WTC11 (cell line): ENCODE measurements around the gene SLC38A11. TPM values are rescaled to one million over a fixed set of nuclear protein-coding genes. Genes with fewer than 3 reads are reported as not detected.

Experiments
- ATAC-seq: fragments of 200-7000 bp; cut with Tn5 transposase; 2 replicates; pipeline ENCODE4 v1.10.0; 2021; ENCODE audit warnings: mild to moderate bottlenecking, moderate library complexity
- CTCF ChIA-PET: fragments of 300-600 bp; sonication (Branson Sonifier 250); formaldehyde crosslinking; loops from one replicate; lab custom pipeline; 2021; ENCODE audit warnings: antibody characterized with exemption; lab: Charles Lee
- POLR2A ChIA-PET: fragments of 350-600 bp; sonication (Branson Sonifier 250); formaldehyde crosslinking; loops from one replicate; lab custom pipeline; 2021; ENCODE audit warnings: antibody characterized with exemption; lab: Charles Lee
- DNase-seq: peaks from one replicate; pipeline ENCODE4 v3.0.0; 2021; ENCODE audit warnings: low spot score
- H3K27ac Mint-ChIP-seq: 2 replicates; pipeline ENCODE4 v1.8.0; 2021; ENCODE audit warnings: mixed read lengths
- H3K27me3 Mint-ChIP-seq: 2 replicates; pipeline ENCODE4 v1.8.0; 2021; ENCODE audit warnings: low read depth, mild to moderate bottlenecking, moderate library complexity, mixed read lengths
- H3K36me3 Mint-ChIP-seq: 2 replicates; pipeline ENCODE4 v1.8.0; 2021; ENCODE audit warnings: mixed read lengths
- H3K4me1 Mint-ChIP-seq: 2 replicates; pipeline ENCODE4 v1.8.0; 2022; ENCODE audit warnings: mixed read lengths
- H3K4me3 Mint-ChIP-seq: 2 replicates; pipeline ENCODE4 v1.8.0; 2021; ENCODE audit warnings: mild to moderate bottlenecking, moderate library complexity, mixed read lengths
- H3K9me3 Mint-ChIP-seq: 2 replicates; pipeline ENCODE4 v1.8.0; 2021; ENCODE audit warnings: mixed read lengths
- ARID4B ChIP-seq: sonication (generic); formaldehyde crosslinking; IDR thresholded peaks from 2 replicates; pipeline ENCODE4 v1.8.0; 2023; ENCODE audit warnings: missing genetic modification reagents, mild to moderate bottlenecking, borderline replicate concordance
- CREB1 ChIP-seq: sonication (generic); formaldehyde crosslinking; IDR thresholded peaks from 2 replicates; pipeline ENCODE4 v1.8.0; 2023; ENCODE audit warnings: mild to moderate bottlenecking, missing genetic modification reagents
- ESRRA ChIP-seq: sonication (generic); formaldehyde crosslinking; IDR thresholded peaks from 2 replicates; pipeline ENCODE4 v1.8.1; 2022; ENCODE audit warnings: mild to moderate bottlenecking, missing genetic modification reagents, borderline replicate concordance
- HMGA2 ChIP-seq: fragments of 250-450 bp; sonication (Bioruptor Pico); IDR thresholded peaks from 2 replicates; pipeline ENCODE4 v1.4.0; 2021; ENCODE audit warnings: mild to moderate bottlenecking, moderate library complexity
- MLX ChIP-seq: sonication (generic); formaldehyde crosslinking; IDR thresholded peaks from 2 replicates; pipeline ENCODE4 v1.8.1; 2023; ENCODE audit warnings: mild to moderate bottlenecking, missing genetic modification reagents, moderate library complexity
- MYBL2 ChIP-seq: sonication (generic); formaldehyde crosslinking; IDR thresholded peaks from 2 replicates; pipeline ENCODE4 v1.8.1; 2023; ENCODE audit warnings: mild to moderate bottlenecking, moderate library complexity, missing genetic modification reagents
- NR1H2 ChIP-seq: sonication (generic); formaldehyde crosslinking; IDR thresholded peaks from 2 replicates; pipeline ENCODE4 v1.9.0; 2021; ENCODE audit warnings: mild to moderate bottlenecking, moderate library complexity, missing genetic modification reagents
- OVOL2 ChIP-seq: fragments of 250-450 bp; sonication (Bioruptor Pico); IDR thresholded peaks from 2 replicates; pipeline ENCODE4 v1.9.0; 2021; ENCODE audit warnings: mild to moderate bottlenecking, borderline replicate concordance
- RELA ChIP-seq: sonication (generic); formaldehyde crosslinking; IDR thresholded peaks from 2 replicates; pipeline ENCODE4 v1.8.1; 2022; ENCODE audit warnings: missing genetic modification reagents, mild to moderate bottlenecking, borderline replicate concordance
- SOX15 ChIP-seq: fragments of 250-450 bp; sonication (Bioruptor Pico); IDR thresholded peaks from 2 replicates; pipeline ENCODE4 v1.9.0; 2021; ENCODE audit warnings: mild to moderate bottlenecking
- TP53 ChIP-seq: sonication (generic); formaldehyde crosslinking; IDR thresholded peaks from 2 replicates; pipeline ENCODE4 v1.8.1; 2023; ENCODE audit warnings: mild to moderate bottlenecking, missing genetic modification reagents
- ZNF121 ChIP-seq: sonication (generic); formaldehyde crosslinking; IDR thresholded peaks from 2 replicates; pipeline ENCODE4 v1.8.0; 2023; ENCODE audit warnings: missing genetic modification reagents
- ZNF219 ChIP-seq: sonication (generic); formaldehyde crosslinking; IDR thresholded peaks from 2 replicates; pipeline ENCODE4 v1.8.0; 2023; ENCODE audit warnings: missing genetic modification reagents, mild to moderate bottlenecking, borderline replicate concordance
- ZNF281 ChIP-seq: sonication (generic); formaldehyde crosslinking; IDR thresholded peaks from 2 replicates; pipeline ENCODE4 v1.8.0; 2023; ENCODE audit warnings: mild to moderate bottlenecking, missing genetic modification reagents
- ZNF317 ChIP-seq: sonication (generic); formaldehyde crosslinking; IDR thresholded peaks from 2 replicates; pipeline ENCODE4 v1.8.1; 2023; ENCODE audit warnings: low read depth, mild to moderate bottlenecking, moderate library complexity, missing genetic modification reagents, borderline replicate concordance
- ZNF396 ChIP-seq: fragments of 250-450 bp; sonication (Bioruptor Pico); IDR thresholded peaks from 2 replicates; pipeline ENCODE4 v1.8.0; 2021; ENCODE audit warnings: mild to moderate bottlenecking, moderate library complexity, borderline replicate concordance
- total RNA-seq: library from RNA; stranded (reverse); gene quantifications from 3 replicates; pipeline ENCODE4 v1.2.3, GENCODE V29; 2021
- TF ChIP-seq, protein P1 (sequence below): sonication (generic); formaldehyde crosslinking; IDR thresholded peaks from 2 replicates; pipeline ENCODE4 v1.8.0; 2022; ENCODE audit warnings: mild to moderate bottlenecking, missing genetic modification reagents
- TF ChIP-seq, protein P2 (sequence below): sonication (generic); formaldehyde crosslinking; IDR thresholded peaks from 2 replicates; pipeline ENCODE4 v1.8.0; 2023; ENCODE audit warnings: missing genetic modification reagents

SLC38A11 gene
- total RNA-seq, 1 experiment from 2014 or later = not detected

DNA sequence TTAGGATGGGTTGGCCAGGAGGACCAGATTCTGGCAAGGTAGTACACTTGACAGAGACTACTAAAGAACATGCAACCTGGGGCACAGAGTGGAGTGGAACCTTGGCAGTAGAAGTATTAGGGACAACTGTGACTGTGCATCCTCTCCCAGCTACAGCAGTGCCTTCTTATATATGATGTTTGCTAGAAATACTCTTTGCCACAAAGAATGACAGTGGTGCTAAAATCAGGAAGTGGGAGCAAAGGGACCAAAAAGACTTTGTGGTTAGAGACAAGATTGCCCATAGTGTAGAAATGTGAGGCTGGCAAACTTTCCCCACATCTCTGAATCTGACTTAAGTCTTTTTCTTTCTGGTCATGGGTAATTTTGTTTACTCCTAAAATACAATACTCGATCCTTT lies 9.4 kb upstream of the SLC38A11 start:
- H3K4me3 Mint-ChIP-seq = no peak overlapping the region
- ATAC-seq (no peak), DNase-seq (no peak)
- no peak for TF ChIP-seq CREB1 (CRISPR knock-in tag)
- TF ChIP-seq HMGA2 (CRISPR knock-in tag) = no peak
- no peak for TF ChIP-seq RELA (CRISPR knock-in tag)
- TF ChIP-seq, protein P1, sequence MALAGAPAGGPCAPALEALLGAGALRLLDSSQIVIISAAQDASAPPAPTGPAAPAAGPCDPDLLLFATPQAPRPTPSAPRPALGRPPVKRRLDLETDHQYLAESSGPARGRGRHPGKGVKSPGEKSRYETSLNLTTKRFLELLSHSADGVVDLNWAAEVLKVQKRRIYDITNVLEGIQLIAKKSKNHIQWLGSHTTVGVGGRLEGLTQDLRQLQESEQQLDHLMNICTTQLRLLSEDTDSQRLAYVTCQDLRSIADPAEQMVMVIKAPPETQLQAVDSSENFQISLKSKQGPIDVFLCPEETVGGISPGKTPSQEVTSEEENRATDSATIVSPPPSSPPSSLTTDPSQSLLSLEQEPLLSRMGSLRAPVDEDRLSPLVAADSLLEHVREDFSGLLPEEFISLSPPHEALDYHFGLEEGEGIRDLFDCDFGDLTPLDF (CRISPR knock-in tag) = no peak
- no peak for TF ChIP-seq OVOL2
- TF ChIP-seq, protein P2, sequence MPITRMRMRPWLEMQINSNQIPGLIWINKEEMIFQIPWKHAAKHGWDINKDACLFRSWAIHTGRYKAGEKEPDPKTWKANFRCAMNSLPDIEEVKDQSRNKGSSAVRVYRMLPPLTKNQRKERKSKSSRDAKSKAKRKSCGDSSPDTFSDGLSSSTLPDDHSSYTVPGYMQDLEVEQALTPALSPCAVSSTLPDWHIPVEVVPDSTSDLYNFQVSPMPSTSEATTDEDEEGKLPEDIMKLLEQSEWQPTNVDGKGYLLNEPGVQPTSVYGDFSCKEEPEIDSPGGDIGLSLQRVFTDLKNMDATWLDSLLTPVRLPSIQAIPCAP (CRISPR knock-in tag) = no peak
- no peak for TF ChIP-seq ZNF121 (CRISPR knock-in tag)
- TF ChIP-seq ZNF317 (CRISPR knock-in tag) = no peak
- no peaks in the 10 kb centered on the region for H3K27me3 Mint-ChIP-seq
- H3K36me3 Mint-ChIP-seq = no peaks in the 10 kb centered on the region; the same call in 1 of the 2 replicates
- H3K9me3 Mint-ChIP-seq = peaks cover 16% of the 10 kb centered on the region
- peaks cover 13% of the 10 kb centered on the region for H3K4me1 Mint-ChIP-seq
- no peak overlapping the region for H3K27ac Mint-ChIP-seq
- ChIA-PET POLR2A (no interaction called here), CTCF (no interaction called here)

GRCh38 chr2:164960159-164960558 lies 4.8 kb upstream of the SLC38A11 start:
- CTCF ChIA-PET = interaction anchor here (0.7 kb wide), 1 partner anchor 119 kb away, joined by 3 read pairs; the partner anchor contains the start of gene COBLL1
- POLR2A ChIA-PET = no interaction called here
- DNase-seq = no peak

More at GRCh38 chr2:164960159-164960558, 4.8 kb upstream of the SLC38A11 start:
- Mint-ChIP-seq H3K27ac (no peak overlapping the region), H3K27me3 (no peaks in the 10 kb centered on the region), H3K4me1 (peaks cover 7% of the 10 kb centered on the region), H3K9me3 (no peaks in the 10 kb centered on the region), H3K4me3 (no peak overlapping the region), H3K36me3 (no peaks in the 10 kb centered on the region)
- TF ChIP-seq ZNF219 (CRISPR knock-in tag) (no peak), TP53 (CRISPR knock-in tag) (no peak), SOX15 (no peak), MLX (CRISPR knock-in tag) (no peak), MYBL2 (no peak), ARID4B (no peak), ZNF281 (no peak), ESRRA (CRISPR knock-in tag) (no peak), ZNF396 (CRISPR knock-in tag) (no peak), NR1H2 (CRISPR knock-in tag) (no peak)
- TF ChIP-seq, protein P1 (CRISPR knock-in tag) = no peak
- ATAC-seq = no peak
